Measurements from ENCODE around the gene SOX18. TPM values are rescaled to one million over a fixed set of nuclear protein-coding genes. Genes with fewer than 3 reads are reported as not detected.
A peak's percentile ranks its signal among the peaks of the same experiment; 100 is the strongest.

SOX18 gene
- total RNA-seq, 1 donor: not detected

DNA sequence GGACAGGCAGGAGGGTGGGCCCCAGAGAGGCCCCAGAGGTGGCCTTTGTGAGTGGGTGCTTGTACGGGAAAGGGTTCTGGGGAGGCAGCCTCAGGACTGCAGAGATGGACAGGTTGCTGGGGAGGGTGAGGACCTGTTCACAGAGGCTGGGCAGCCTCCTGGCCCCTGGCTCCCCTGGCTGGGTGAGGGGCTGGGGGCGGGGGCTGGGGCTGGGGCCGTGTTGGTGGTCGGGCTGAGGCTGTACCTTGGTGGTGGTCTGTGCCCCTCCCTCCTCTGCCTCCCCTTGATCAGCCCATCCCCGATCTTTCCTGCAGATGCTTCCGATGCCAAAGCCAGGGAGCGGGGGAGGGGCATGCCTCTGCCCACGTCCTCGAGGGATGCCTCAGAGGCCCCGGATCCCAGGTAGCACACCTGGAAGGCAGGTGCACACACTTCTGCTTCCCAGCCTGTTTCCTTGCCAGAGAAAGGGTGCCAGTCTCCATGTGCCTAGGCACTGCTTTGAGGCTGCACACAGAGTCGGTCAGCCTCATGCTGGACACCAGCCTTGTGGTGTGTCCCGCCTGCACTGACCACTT is 18.4 kb upstream of the SOX18 start:
- H3K4me3 ChIP-seq (ENCODE audit: low read depth, low read length): no peak overlapping the region
- DNase-seq (ENCODE audit: low read depth): no peak
- no peak for TF ChIP-seq CTCF (IDR thresholded peaks at IDR 0.05; ENCODE audit: insufficient read depth, low read depth, low read length)

DNA sequence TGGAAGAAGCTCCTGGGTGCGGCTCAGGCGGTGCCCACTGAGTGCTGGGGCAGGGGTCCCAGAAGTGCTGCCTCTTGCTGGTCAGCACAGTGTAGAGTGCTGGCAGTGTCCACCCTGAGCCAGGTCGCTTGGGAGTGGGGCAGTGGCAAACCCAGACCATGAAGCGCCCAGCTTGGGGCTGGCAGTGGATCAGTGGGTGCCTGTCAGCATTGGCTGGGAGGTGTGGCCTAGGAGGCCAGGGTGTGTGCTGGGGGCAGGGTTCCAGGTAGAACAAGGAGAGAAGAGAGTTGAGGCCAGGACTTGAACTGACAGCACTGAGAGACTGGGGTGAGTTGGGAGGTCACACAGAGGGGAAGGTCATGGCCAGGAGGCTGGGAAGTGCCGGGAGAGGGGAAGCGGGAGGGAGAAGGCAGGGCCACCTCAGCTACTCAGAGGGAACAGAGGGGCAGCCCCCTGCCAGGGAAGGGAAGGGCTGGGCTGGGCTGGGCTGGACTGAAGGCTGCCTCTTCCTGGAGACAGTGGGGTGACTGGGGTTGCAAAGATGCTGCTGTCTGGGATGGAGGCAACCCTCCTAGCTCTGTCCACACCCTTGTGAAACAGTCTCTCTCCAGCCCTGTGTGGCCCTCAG is 17.7 kb upstream of the SOX18 start:
- H3K4me3 ChIP-seq (ENCODE audit: low read depth, low read length): no peak overlapping the region
- no peak for TF ChIP-seq CTCF (IDR thresholded peaks at IDR 0.05; ENCODE audit: insufficient read depth, low read depth, low read length)
- DNase-seq (ENCODE audit: low read depth): no peak

- peak; percentile 92 for DNase-seq (ENCODE audit: low read depth)
- no peak overlapping the region for H3K4me3 ChIP-seq (ENCODE audit: low read depth, low read length)
- TF ChIP-seq CTCF (IDR thresholded peaks at IDR 0.05; ENCODE audit: insufficient read depth, low read depth, low read length): no peak
Observed at GRCh38 chr20:64065974-64066343, 16.5 kb upstream of the SOX18 start.

DNA sequence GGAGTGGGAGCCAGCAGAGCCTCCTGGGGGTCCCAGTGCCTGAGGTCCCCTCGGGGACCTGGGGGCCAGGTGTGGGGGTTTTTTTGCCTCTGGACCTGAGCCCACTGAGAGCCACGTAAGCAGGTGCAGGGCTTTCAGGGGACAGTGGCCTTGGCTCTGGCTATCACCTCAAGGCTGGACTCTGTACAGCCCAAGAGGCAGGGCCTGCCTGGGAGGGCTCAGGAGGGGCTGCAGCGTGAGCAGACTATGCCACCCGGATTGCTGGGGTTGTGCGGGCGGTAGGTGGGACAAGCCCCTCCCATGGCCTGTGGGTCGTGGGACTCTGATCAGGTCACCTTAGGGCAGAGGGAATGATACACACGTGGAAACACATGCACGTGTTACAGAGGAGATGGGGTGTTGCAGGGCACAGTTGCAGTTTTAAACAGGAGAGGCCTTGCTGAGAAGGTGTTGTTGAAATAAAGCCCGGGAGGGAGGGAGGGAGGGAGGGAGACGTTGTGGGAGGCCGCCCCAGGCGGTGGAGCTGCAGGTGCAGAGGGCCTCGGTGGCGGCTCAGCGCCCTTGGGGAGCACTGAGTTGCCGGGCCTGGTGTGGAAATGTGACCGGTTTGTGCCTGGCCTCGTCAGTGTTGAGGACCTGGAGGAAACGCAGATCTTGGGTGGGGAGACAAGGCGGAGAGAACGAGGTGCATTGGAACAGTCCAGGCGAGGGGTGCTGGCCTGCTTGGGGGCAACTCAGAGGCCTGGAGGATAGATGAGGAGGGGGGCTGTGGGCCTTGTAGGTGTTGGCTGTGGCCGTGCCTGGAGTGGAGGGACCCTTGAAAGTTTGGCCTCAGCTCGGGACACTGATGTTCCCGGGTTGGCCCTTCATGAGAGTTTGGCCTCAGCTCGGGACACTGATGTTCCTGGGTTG is 15.9 kb upstream of the SOX18 start:
- no peak for DNase-seq (ENCODE audit: low read depth)
- TF ChIP-seq CTCF (IDR thresholded peaks at IDR 0.05; ENCODE audit: insufficient read depth, low read depth, low read length): no peak
- no peak overlapping the region for H3K4me3 ChIP-seq (ENCODE audit: low read depth, low read length)

DNA sequence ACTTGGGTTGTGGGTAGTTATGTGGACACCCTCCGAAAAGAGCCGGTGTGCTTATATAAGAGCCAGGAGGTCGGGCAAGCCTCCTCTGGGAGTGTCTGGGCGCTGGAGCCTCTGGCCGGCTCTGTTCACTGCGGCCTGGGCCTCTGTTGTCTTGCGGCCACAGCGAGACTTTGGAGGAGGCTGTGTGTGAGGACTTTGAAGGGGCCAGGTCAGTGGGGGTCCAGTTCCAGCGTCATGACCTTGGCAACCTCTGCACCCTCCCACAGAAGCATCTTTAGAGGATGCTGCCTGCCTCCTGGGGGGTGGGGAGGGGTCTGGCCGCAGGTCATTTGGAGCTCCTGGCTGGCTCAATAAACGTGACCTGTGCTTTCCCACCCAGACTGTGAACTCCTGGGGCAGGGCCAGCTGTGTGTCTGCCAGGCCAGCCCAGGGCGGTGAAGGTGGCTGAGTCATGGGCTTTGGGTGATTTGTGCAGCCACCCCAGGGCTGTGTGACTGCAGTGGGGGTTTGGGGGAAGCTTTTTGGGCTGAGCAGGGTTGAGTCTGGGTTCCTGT is 14.8 kb upstream of the SOX18 start:
- H3K4me3 ChIP-seq (ENCODE audit: low read depth, low read length): peak overlapping the region; percentile 87
- no peak for TF ChIP-seq CTCF (IDR thresholded peaks at IDR 0.05; ENCODE audit: insufficient read depth, low read depth, low read length)
- DNase-seq (ENCODE audit: low read depth): peak; percentile 62

GRCh38 chr20:64063389-64064144 is 14.1 kb upstream of the SOX18 start:
- peak overlapping the region; percentile 87 for H3K4me3 ChIP-seq (ENCODE audit: low read depth, low read length)
- TF ChIP-seq CTCF (IDR thresholded peaks at IDR 0.05; ENCODE audit: insufficient read depth, low read depth, low read length): no peak
- no peak for DNase-seq (ENCODE audit: low read depth)

Data from fibroblast of villous mesenchyme (primary cell).